HG02588 (cell line): ENCODE measurements around the gene ACTRT2.

Experiments used
- ATAC-seq: cut with Tn5 transposase; IDR thresholded peaks from one replicate; pipeline ENCODE4 v1.9.1; 2021; ENCODE audit warnings: mild to moderate bottlenecking, moderate library complexity; ENCODE audit not compliant: unreplicated experiment

The ACTRT2 gene

GRCh38 chr1:3051270-3052268 lies 30.3 kb downstream of the ACTRT2 start:
- no peak for ATAC-seq

GRCh38 chr1:3052501-3052900 lies 31.2 kb downstream of the ACTRT2 start:
- ATAC-seq: no peak

GRCh38 chr1:3053366-3053980 lies 32.2 kb downstream of the ACTRT2 start:
- ATAC-seq: no peak

- no peak for ATAC-seq
Measured at GRCh38 chr1:3053986-3054385, 32.7 kb downstream of the ACTRT2 start.

GRCh38 chr1:3054474-3054873 lies 33.2 kb downstream of the ACTRT2 start:
- no peak for ATAC-seq

GRCh38 chr1:3055051-3055450 lies 33.8 kb downstream of the ACTRT2 start:
- no peak for ATAC-seq

GRCh38 chr1:3056641-3057040 lies 35.4 kb downstream of the ACTRT2 start:
- no peak for ATAC-seq

- ATAC-seq: no peak
Measured at GRCh38 chr1:3058263-3059030, 37.2 kb downstream of the ACTRT2 start.

- ATAC-seq: no peak
Measured at GRCh38 chr1:3060127-3060526, 38.9 kb downstream of the ACTRT2 start.

GRCh38 chr1:3060601-3061551 lies 39.6 kb downstream of the ACTRT2 start:
- ATAC-seq: no peak

GRCh38 chr1:3061566-3061965 lies 40.3 kb downstream of the ACTRT2 start:
- ATAC-seq: no peak

- no peak for ATAC-seq
Measured at GRCh38 chr1:3061981-3062615, 40.8 kb downstream of the ACTRT2 start.

- ATAC-seq: no peak
Measured at GRCh38 chr1:3062616-3063378, 41.5 kb downstream of the ACTRT2 start.

- ATAC-seq: no peak
Measured at GRCh38 chr1:3063379-3064295, 42.4 kb downstream of the ACTRT2 start.

GRCh38 chr1:3064296-3064850 lies 43.1 kb downstream of the ACTRT2 start:
- ATAC-seq: no peak

- no peak for ATAC-seq
Measured at GRCh38 chr1:3064901-3065300, 43.6 kb downstream of the ACTRT2 start.

GRCh38 chr1:3065396-3065795 lies 44.1 kb downstream of the ACTRT2 start:
- no peak for ATAC-seq

GRCh38 chr1:3065797-3066196 lies 44.5 kb downstream of the ACTRT2 start:
- ATAC-seq: no peak
